CMK (cell line): ENCODE results near the gene RAF1.
"Not testable (repeated sequence)": the region's sequence is repeated elsewhere in the genome, so short reads cannot be mapped to it uniquely, and the experiment has no call there.

Experiments used
- DNase-seq: peaks from one replicate; pipeline ENCODE4 v3.0.0-alpha.2; 2010; ENCODE audit warnings: low read depth

RAF1 gene

DNA sequence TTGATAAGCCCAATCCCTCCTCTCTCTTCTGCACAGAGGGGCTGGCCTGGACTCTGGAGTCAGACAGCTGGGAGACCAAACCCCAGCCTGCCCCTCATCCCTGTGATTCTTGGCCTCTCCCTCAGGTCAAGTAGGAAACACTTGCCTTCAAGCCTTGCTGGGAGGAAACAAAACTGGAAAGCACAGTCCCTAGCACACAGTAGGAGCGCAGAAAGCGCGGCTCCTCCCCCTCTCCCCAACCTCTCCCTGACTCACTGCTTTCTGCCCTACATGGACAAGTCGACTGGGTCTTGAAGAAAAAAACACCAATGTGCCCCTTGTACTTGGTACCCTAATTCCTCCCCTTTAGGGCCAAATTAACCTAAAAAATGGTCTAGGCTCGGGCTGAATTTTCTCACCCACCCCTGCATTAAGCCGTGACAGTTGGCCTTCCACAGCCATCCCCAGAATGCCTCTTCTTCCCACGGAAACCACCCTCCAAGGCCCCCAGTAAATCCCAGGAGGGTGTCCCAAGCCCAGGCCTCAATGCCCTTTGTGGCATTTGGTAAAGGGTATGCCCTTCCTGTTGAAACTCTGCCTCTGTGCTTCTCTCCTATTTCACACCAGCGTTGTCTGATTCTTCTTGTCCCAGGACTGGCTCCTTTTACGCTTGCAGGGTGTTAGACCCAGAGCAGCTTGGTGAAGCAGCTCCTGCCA lies 11.3 kb upstream of the RAF1 start:
- DNase-seq, result no peak

DNA sequence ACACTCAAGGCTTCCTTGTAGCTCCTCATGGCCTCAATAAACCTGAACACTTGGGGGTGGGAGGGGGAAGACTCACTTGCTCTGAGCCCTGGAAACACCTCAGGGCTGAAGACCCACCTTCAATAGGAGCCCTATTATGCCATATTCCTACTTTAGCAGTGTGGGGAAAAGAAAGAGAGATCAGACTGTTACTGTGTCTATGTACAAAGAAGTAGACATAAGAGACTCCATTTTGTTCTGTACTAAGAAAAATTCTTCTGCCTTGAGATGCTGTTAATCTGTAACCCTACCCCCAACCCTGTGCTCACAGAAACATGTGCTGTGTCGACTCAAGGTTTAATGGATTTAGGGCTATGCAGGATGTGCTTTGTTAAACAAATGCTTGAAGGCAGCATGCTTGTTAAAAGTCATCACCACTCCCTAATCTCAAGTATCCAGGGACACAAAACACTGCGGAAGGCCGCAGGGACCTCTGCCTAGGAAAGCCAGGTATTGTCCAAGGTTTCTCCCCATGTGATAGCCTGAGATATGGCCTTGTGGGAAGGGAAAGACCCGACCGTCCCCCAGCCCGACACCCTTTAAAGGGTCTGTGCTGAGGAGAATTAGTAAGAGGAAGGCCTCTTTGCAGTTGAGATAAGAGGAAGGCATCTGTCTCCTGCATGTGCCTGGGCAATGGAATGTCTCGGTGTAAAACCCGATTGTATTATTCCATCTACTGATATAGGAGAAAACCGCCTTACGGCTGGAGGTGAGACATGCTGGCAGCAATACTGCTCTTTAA lies 10.2 kb upstream of the RAF1 start:
- not testable (repeated sequence) for DNase-seq

DNA sequence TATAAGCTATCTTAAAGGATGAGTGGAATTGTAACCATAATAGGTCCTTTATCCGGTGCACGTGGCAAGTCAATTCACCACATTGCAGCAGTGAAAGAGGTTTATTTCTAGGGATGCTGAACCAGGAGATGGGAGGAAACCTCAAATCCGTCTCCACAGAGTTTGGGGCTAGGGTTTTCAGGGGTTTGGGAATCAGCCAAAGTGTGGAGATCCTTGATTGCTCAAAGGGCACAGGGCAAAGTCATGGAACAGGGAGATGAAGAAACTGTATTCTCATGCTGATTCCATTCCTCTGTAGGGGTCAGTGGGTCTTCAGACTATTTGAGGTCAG lies 7.2 kb upstream of the RAF1 start:
- no peak for DNase-seq

DNA sequence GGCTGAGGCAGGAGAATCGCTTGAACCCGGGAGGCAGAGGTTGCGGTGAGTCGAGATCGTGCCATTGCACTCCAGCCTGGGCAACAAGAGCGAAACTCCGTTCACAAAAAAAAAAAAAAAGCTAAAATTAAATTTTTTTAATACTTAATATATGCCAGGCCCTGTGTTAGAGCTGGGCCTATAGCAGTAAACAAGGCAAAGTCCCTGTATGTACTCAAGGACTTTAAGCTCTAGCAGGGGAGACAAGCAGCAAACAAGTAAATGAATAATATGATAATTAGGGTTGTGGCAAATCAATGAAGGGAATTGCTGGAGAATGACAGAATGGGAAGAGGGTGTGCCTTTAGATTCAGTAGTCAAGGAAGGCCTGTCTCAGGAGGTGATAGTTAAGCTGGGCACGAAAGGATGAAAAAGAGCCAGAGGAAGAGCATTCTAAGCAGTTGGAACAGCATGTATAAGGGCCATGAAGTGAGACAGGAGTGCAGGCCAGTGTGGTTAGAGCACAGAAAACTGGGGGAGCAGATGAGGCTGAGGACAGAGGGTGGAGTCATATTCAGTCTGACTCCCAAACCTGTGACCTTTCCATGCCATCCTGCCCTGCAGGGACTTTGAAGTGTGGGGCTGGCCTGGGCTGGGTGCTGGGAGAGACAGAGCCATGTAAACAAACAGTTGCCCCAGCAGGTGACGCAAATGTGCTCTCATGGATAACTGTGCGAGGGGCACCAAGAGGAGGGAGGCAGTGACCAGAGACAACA lies 6.6 kb upstream of the RAF1 start:
- no peak for DNase-seq

DNA sequence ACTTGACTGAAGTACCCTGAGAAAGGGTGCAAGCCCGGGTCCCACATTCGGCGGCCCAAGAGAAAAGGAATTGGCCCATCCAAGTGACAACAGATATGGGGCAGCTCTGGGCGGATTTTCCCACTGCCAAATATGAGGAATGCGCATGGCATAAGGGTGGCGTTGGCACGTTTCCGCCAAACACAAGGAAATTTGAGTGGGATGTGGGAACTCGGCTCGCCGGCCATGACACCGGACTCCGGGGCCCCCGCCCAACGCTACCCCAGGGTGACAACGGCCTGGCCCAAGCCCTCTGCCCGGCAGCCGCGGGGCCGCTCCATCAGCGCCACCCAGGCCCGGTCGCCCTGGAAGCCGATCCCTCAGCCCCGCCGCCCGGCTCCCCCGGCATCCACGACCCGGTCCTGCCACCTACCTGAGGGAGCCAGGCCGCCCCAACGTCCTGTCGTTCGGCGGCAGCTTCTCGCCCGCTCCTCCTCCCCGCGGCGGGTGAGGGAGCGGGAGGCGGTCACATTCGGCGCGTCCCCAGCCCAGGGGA lies 449 bp downstream of the RAF1 start:
- no peak for DNase-seq

DNA sequence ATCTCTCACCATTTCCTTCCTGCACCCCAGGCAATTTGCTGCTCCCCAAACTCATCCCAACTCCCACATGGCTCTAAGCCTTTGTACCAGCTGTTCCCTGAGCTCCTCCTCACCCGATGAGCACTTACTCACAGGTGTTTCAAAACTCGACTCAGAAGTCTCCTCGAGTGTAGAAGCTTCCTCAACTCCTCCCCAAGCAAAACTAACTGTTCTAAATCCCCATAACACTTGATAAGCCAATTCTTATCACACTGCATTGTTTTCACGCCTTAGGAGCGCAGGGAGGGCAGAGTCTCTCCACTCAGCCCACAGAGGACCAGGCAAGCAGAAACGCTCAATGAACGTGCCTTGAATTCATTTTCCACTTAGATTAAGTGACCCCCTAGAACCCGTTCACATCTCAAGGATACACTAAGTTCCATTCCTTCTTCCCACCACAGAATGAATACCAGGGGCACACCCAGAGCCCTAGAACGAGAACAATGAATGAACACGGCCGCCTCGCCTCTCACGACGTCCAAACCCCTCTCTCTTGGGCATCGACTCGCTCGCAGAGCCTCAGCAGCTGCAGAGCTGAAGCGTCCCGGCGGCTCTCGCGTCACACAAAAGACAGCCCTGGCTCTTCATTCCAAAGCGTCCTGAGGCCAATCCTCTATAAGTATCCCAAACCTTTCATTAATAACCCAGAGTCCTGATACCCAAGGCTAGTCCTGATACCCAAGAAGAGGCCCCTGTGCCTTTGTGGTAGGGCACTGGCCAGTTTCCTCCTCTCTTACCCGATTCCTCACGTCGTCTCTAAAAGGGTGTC lies 1.1 kb downstream of the RAF1 start:
- no peak for DNase-seq

DNA sequence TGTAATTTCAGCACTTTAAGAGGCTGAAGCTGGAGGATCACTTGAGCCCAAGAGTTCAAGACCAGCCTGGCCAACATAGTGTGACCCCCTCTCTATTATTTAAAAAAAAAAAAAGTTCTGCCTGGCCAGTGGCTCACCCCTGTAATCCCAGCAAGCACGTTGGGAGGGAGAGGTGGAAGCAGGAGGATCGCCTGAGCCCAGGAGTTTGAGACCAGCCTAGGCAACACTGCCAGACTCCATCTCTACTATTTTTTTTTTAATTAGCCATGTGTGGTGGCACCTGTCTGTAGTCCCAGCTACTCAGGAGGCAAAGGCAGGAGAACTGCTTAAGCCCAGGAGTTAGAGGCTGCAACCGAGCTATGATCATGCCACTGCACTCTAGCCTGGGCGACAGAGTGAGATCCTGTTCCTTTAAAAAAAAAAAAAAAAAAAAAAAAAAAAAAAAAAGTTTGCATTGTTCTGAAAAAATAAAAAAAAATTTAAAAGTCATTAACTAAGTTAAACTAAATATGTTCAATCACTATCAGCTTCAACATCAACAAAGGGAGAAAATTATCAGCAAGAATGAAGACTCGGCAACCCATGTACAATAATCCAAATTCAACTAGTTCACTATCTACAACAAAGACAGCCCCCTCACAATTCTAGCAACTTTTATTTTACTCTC lies 1.9 kb downstream of the RAF1 start:
- DNase-seq, result no peak

DNA sequence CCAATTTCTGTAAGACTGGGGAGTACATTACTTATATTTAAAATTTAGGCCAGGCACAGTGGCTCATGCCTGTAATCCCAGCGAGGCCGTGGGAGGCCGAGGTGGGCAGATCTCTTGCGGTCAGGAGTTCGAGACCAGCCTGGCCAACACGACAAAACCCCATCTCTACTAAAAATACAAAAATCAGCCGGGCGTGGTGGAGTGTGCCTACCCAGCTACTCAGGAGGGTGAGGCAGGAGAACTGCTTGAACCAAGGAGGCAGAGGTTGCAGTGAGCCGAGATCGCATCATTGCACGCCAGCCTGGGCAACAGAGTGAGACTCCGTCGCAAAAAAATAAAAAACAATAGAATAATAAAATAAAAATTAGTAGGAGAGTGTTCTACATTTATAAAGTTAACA lies 2.5 kb downstream of the RAF1 start:
- not testable (repeated sequence) for DNase-seq

DNA sequence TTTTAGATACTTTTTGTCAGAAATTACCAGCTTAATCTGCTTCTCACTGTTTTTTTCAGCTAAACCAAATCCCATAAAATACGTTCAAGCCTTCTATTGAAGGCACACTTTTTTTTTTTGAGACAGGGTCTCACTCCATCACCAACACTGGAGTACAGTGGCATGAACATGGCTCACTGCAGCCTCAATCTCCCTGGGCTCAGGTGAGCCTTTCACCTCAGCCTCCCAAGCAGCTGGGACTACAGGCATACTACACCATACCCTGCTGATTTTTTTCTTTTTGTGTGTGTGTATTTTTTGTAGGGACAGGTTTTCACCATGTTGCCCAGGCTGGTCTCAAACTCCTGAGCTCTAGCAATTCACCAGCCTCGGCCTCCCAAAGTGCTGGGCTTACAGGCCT lies 3.7 kb downstream of the RAF1 start:
- DNase-seq, result no peak

DNA sequence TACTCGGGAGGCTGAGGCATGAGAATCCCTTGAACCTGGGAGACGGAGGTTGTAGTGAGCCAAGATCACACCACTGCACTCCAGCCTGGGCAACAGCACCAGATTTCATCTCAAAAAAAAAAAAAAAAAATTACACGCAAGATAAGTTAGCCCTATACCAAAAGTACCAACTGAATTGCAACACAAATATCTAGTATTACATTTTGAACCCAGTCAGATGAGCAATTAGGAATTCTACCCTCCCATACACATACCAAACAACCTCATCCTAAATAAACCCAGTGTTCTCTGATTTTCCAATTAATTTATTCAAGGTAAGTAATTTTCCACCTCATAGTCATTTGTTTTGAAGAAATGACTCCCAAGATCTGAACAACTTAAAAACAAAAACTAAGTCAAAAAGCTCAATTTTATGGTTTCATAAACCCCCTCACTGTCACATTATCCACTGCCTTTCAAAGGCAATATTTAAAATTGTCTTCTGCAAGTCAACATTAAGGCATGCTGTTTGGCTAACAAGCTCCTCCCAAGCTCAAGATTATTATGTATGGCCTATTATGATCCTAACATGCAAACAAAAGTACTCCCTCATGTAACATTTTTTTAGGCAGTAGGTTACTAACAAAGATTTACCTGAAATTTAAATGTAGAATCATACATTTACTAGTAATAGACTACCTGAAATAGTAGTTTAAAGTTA lies 4.5 kb downstream of the RAF1 start:
- DNase-seq, result no peak

DNA sequence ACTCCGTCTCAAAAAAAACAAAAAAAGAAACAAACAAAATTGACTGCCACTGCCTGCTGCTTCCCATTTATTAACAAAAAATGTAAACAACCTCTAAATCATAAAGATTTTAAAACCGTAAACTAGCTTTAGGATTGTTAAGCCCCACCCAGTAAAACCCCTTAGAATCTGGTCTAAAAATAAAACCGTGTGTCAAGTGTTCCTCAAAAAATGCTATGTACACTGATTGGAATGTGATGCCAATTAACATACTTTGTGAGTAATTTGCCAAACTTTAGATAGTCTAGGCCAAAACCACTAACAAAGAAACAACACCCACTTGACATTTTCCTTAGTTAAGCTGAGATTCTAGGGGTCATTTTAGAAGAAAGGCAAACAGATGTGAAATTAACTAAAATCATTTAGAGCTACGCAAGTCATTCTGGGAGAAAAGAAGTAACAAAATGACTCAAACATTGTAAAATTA lies 5.3 kb downstream of the RAF1 start:
- DNase-seq, result no peak

DNA sequence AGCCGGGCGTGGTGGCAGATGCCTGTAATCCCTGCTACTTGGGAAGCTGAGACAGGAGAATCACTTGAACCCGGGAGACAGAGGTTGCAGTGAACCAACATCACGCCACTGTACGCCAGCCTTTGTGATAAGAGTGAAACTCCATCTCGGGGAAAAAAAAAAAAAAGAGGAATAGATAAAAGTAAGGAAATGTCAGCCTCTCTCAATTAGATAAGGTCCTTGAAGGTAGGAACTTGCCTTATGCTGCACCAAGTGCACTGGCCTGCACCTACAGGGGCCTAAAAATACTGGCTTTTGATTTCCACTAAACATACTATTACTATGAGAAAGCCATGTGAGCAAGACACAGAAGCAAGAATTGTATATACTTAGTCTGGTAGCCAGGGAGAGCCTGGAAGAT lies 7.1 kb downstream of the RAF1 start:
- DNase-seq, result no peak

DNA sequence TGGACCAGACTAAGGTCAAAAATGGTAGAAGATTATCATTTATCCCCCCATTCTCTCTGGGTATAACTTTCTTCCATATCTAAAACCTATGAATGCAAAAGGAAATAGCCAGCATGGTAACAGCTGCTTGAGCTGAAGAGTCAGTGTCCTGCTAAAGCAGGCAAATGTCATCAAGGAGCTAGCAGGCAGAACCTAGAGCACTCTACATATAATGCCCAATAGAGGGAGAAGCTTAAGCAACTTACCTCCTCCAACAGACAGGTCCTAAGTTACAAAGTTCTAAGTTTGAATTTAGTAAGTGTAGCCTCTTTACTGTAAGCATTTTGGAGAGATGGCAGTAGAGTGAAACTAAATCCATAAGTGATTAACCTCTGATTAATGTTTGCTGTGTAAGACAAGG lies 7.7 kb downstream of the RAF1 start:
- no peak for DNase-seq

DNA sequence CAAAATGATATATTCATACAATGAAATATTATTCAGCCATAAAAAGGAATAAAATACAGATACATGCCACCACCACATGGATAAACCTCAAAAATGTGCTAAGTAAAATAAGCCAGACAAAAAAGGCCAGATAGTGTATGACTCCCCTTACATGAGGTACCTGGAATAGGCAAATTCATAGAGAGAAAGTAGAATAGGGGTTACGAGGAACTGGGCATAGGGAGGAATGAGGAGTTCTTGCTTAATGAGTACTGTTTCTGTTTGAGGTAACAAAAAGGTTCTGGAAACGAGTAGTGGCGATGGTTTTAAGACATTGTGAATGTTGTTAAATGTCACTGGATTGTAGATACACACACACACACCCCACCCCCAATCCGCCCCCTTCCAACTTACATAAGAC lies 8.2 kb downstream of the RAF1 start:
- DNase-seq, result no peak

DNA sequence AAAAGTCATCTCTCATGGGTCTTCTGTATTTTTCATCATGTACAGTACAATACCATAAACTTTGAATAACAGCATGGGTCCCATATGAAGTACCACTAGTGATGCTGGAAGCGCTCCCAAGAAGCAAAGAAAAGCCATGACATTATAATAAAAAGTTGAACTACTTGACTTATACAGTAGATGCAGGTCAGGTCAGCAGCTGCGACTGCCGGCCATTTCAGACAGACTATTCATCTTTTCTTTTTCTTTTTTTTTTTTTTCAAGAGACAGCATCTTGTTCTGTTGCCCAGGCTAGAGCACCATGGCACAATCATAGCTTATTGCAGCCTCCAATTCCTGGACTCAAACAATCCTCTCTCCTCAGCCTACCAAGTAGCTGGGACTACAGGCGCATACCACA lies 10.2 kb downstream of the RAF1 start:
- no peak for DNase-seq

DNA sequence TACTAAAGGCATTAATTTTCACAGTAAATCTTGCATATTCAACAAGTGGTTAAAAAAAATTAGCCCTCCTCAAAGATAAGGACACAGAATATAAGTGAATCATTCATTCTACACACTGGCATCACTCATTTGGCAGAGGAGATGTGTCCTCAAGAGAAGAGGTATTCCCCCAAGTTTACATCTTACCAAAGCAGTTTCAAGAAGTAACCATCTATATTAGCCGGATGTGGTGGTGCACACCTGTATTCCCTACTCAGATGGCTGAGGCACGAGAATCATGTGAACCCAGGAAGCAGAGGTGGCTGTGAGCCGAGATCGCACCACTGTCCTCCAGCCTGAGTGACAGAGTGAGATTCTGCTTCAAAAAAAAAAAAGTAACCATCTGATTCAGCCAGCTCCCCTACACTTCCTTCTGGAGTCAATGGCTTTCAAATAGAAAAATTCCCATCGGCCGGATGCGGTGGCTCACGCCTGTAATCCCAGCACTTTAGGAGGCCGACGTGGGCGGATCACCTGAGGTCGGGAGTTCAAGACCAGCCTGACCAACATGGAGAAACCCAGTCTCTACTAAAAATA lies 15.4 kb downstream of the RAF1 start:
- no peak for DNase-seq

DNA sequence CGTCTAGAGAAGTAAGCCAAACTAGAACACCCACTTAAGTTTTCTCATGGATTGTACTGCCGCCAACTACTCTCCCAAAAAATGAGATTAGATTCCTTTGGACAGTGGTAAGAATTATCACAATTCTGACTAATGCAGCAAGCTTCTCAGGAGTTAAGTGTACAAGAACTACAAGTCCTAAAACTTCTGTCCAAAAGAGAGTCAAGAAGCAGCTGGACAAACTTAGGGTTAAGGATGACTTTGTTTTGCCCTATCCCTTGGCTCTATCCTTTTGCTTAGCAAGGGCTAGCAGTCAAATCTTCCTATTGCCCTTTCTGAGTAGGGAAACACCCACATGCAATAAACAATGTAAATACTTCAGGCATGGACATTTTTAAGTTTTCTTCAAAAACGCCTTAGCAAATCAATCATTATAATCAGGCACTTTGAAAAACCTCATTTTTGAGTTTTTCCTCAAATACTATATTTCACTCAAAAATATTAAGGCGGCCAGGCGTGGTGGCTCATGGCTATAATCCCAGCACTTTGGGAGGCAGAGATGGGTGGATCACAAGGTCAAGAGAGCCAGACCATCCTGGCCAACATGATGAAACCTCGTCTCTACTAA lies 19.5 kb downstream of the RAF1 start:
- no peak for DNase-seq

DNA sequence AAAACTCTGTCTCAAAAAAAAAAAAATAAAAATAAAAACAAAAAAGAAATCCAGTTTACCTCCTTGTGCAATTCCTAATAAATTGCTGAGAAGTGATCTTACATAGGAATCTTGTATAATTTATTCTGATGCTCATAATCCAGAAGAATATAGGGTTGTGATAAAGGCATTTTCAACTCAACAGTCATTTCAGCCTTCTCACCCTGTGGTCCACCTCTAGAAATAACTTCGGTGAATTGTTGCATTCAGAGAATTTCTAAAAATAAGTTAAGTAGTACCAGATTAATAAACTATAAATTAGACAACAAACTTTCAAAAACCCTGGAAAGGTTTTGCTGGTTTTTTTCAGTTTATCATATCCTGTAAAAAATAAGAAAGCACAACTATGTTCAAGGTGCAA lies 20.2 kb downstream of the RAF1 start:
- DNase-seq, result no peak

DNA sequence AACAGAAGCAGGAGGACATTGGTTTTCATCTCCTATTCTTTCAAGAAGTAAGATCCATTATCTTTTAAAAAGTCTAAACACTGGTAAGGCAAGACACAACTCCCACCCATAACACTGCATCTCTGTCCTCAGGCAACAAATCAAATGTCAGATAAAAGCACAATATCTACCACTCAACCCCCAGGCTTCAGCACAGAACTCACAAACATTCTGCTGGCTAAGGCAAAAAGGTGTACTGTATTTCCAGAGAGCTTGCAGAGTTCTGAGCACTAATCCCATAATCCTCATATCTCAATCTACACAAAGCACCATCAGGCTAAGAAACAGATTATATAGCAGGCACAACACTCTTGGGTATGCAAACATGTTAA lies 20.9 kb downstream of the RAF1 start:
- DNase-seq, result no peak

DNA sequence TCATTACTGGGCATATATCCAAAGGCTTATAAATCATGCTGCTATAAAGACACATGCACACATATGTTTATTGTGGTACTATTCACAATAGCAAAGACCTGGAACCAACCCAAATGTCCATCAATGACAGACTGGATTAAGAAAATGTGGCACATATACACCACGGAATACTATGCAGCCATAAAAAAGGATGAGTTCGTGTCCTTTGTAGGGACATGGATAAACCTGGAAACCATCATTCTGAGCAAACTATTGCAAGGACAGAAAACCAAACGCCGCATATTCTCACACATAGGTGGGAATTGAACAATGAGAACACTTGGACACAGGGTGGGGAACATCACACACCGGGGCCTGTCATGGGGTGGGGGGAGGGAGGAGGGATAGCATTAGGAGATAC lies 23.1 kb downstream of the RAF1 start:
- DNase-seq, result not testable (repeated sequence)
